T-helper 1 cell treated with Interleukin-12 subunit alpha and Interleukin-12 subunit beta and Interleukin-4 antibody, amounts not matched to agents 30 ng/mL and 1 ng/mL, for 36 hours (primary cell): ENCODE data around the gene ARHGEF10L. TPM values are rescaled to one million over a fixed set of nuclear protein-coding genes. Genes with fewer than 3 reads are reported as not detected.
"Not testable (repeated sequence)": the region's sequence is repeated elsewhere in the genome, so short reads cannot be mapped to it uniquely, and the experiment has no call there.

Experiments
- intact Hi-C: fragments of 100-400 bp; cut with micrococcal nuclease; formaldehyde crosslinking; loops from one replicate; pipeline ENCODE4 v1.15.1; 2024
- total RNA-seq: library from RNA; stranded (reverse); gene quantifications from 2 replicates; pipeline ENCODE4 v1.2.3, GENCODE V29; 2022

The ARHGEF10L gene
- not detected in 2 replicates for total RNA-seq

GRCh38 chr1:17539477-17540254 is at the start of gene ARHGEF10L:
TSS of gene ARHGEF10L (plus strand) at chr1:17539698. CDS start at chr1:17580596, 40,898 bp downstream.
- intact Hi-C loops, result no loop called here

- intact Hi-C loops, result loop anchor here (5.0 kb wide), 1 partner anchor 68 kb away; no protein-coding TSS in a partner anchor
Measured at GRCh38 chr1:17489768-17490417, 49.6 kb upstream of the ARHGEF10L start.

- intact Hi-C loops, result loop anchor here (5.0 kb wide), 1 partner anchor 68 kb away; no protein-coding TSS in a partner anchor
Measured at GRCh38 chr1:17490667-17491066, 48.8 kb upstream of the ARHGEF10L start.

- intact Hi-C loops, result loop anchor here (2.0 to 5.0 kb wide), 2 partner anchors 72 to 113 kb away; no protein-coding TSS in a partner anchor
Measured at GRCh38 chr1:17494114-17494729, 45.3 kb upstream of the ARHGEF10L start.

- intact Hi-C loops, result no loop called here
Measured at GRCh38 chr1:17496419-17496818, 43.1 kb upstream of the ARHGEF10L start.

GRCh38 chr1:17498214-17498613 is 41.3 kb upstream of the ARHGEF10L start:
- intact Hi-C loops, result no loop called here

- intact Hi-C loops, result loop anchor here (1.0 kb wide), 1 partner anchor 104 kb away; no protein-coding TSS in a partner anchor
Measured at GRCh38 chr1:17502326-17502778, 37.1 kb upstream of the ARHGEF10L start.

GRCh38 chr1:17503146-17503545 is 36.4 kb upstream of the ARHGEF10L start:
- intact Hi-C loops, result no loop called here

GRCh38 chr1:17507200-17507599 is 32.3 kb upstream of the ARHGEF10L start:
- intact Hi-C loops, result not testable (repeated sequence)

- intact Hi-C loops, result no loop called here
Measured at GRCh38 chr1:17507915-17508314, 31.6 kb upstream of the ARHGEF10L start.

GRCh38 chr1:17509363-17509762 is 30.1 kb upstream of the ARHGEF10L start:
- intact Hi-C loops, result no loop called here

- intact Hi-C loops, result no loop called here
Measured at GRCh38 chr1:17510138-17510537, 29.4 kb upstream of the ARHGEF10L start.

- intact Hi-C loops, result no loop called here
Measured at GRCh38 chr1:17511188-17511587, 28.3 kb upstream of the ARHGEF10L start.

GRCh38 chr1:17513131-17513530 is 26.4 kb upstream of the ARHGEF10L start:
- intact Hi-C loops, result no loop called here

- intact Hi-C loops, result no loop called here
Measured at GRCh38 chr1:17514776-17515175, 24.7 kb upstream of the ARHGEF10L start.

- intact Hi-C loops, result no loop called here
Measured at GRCh38 chr1:17515902-17516301, 23.6 kb upstream of the ARHGEF10L start.

- intact Hi-C loops, result no loop called here
Measured at GRCh38 chr1:17516303-17517214, 22.9 kb upstream of the ARHGEF10L start.

- intact Hi-C loops, result no loop called here
Measured at GRCh38 chr1:17520041-17520440, 19.5 kb upstream of the ARHGEF10L start.

- intact Hi-C loops, result no loop called here
Measured at GRCh38 chr1:17520473-17521319, 18.8 kb upstream of the ARHGEF10L start.
